Glomerular endothelial cell (primary cell): ENCODE measurements around the gene GDPD4. TPM values are rescaled to one million over a fixed set of nuclear protein-coding genes. Genes with fewer than 3 reads are reported as not detected.

Experiments used
- DNase-seq: peaks from one replicate; pipeline ENCODE4 v3.0.0-alpha.2; 2011; ENCODE audit warnings: low read depth, low spot score; ENCODE audit errors: extremely low read depth
- total RNA-seq: library from RNA; depleted of rRNA; stranded (reverse); fragments of >200 nt; gene quantifications from 2 replicates; pipeline ENCODE4 v1.2.3, GENCODE V29; 2015

GDPD4 gene
- total RNA-seq, 1 donor from 2014 or later, result not detected

- no peak for DNase-seq
Measured at GRCh38 chr11:77207019-77207485, 94.4 kb downstream of the GDPD4 start.

- DNase-seq, result no peak
Measured at GRCh38 chr11:77206264-77207018, 95.0 kb downstream of the GDPD4 start.

GRCh38 chr11:77205467-77206263, 95.8 kb downstream of the GDPD4 start:
- no peak for DNase-seq

GRCh38 chr11:77204754-77205466, 96.6 kb downstream of the GDPD4 start:
- DNase-seq, result no peak

GRCh38 chr11:77203901-77204753, 97.4 kb downstream of the GDPD4 start:
- DNase-seq, result no peak

- no peak for DNase-seq
Measured at GRCh38 chr11:77202941-77203900, 98.3 kb downstream of the GDPD4 start.

- DNase-seq, result no peak
Measured at GRCh38 chr11:77201991-77202841, 99.3 kb downstream of the GDPD4 start.

- DNase-seq, result no peak
Measured at GRCh38 chr11:77201370-77201769, 100.1 kb downstream of the GDPD4 start.

- no peak for DNase-seq
Measured at GRCh38 chr11:77200351-77201268, 100.9 kb downstream of the GDPD4 start.

GRCh38 chr11:77199137-77199745, 102.2 kb downstream of the GDPD4 start:
- DNase-seq, result no peak

GRCh38 chr11:77198440-77198849, 103.0 kb downstream of the GDPD4 start:
- DNase-seq, result no peak

GRCh38 chr11:77197626-77198320, 103.7 kb downstream of the GDPD4 start:
- no peak for DNase-seq

GRCh38 chr11:77196961-77197360, 104.5 kb downstream of the GDPD4 start:
- DNase-seq, result no peak

GRCh38 chr11:77195071-77195755, 106.3 kb downstream of the GDPD4 start:
- no peak for DNase-seq
